Panc1 (cell line): ENCODE data around the gene RBM10. TPM values are rescaled to one million over a fixed set of nuclear protein-coding genes. Genes with fewer than 3 reads are reported as not detected.
"Not testable (repeated sequence)": the region's sequence is repeated elsewhere in the genome, so short reads cannot be mapped to it uniquely, and the experiment has no call there.

Experiments
- ATAC-seq: fragments of 200-7000 bp; cut with Tn5 transposase; 2 replicates; pipeline ENCODE4 v1.9.1; 2020; ENCODE audit warnings: mild to moderate bottlenecking, moderate library complexity
- BruUV-seq: library from RNA; stranded (reverse); fragments of 400-500 nt; replicated peaks from 2 replicates; lab custom pipeline; 2021; lab: Mats Ljungman, UMichigan
- CTCF ChIA-PET: fragments of 300-600 bp; sonication (Branson Sonifier 250); formaldehyde crosslinking; loops from one replicate; lab custom pipeline; 2022; ENCODE audit warnings: antibody characterized with exemption; lab: Charles Lee
- POLR2A ChIA-PET: fragments of 300-600 bp; sonication (Branson Sonifier 250); formaldehyde crosslinking; loops from one replicate; lab custom pipeline; 2022; ENCODE audit warnings: antibody characterized with exemption; lab: Charles Lee
- DNase-seq: peaks from one replicate; pipeline ENCODE4 v3.0.0-alpha.2; 2010; ENCODE audit warnings: low read depth, low spot score
- H3K27ac ChIP-seq: 2 replicates; pipeline ENCODE4 v1.5.1; 2011; ENCODE audit warnings: mild to moderate bottlenecking, low read length, inconsistent platforms
- H3K27me3 ChIP-seq: fragments of 200-500 bp; sonication (Bioruptor generic); 2 replicates; pipeline ENCODE4 v1.6.0; 2014; ENCODE audit warnings: low read length, inconsistent platforms; ENCODE audit not compliant: control insufficient read depth, insufficient read depth
- H3K36me3 ChIP-seq: fragments of 200-500 bp; sonication (Bioruptor generic); 2 replicates; pipeline ENCODE4 v1.5.1; 2014; ENCODE audit warnings: inconsistent platforms, mild to moderate bottlenecking, low read length, moderate library complexity; ENCODE audit not compliant: control insufficient read depth, insufficient read depth
- H3K4me1 ChIP-seq: 2 replicates; pipeline ENCODE4 v1.5.1; 2011; ENCODE audit warnings: inconsistent platforms, mild to moderate bottlenecking, low read length, moderate library complexity; ENCODE audit not compliant: control insufficient read depth, insufficient read depth
- H3K4me3 ChIP-seq, 2 experiments: 2 replicates each; pipeline ENCODE4 v1.5.1; 2011 to 2012; ENCODE audit warnings: low read depth in 2 of 2, low read length in 2 of 2, mild to moderate bottlenecking in 2 of 2, inconsistent platforms in 1 of 2, moderate library complexity in 1 of 2
- H3K9me3 ChIP-seq: fragments of 200-500 bp; sonication (Bioruptor generic); 2 replicates; pipeline ENCODE4 v1.5.1; 2014; ENCODE audit warnings: low read depth, mild to moderate bottlenecking, inconsistent platforms, low read length, moderate library complexity; ENCODE audit not compliant: control insufficient read depth, insufficient read depth
- POLR2AphosphoS5 ChIP-seq: IDR thresholded peaks from 2 replicates; pipeline ENCODE4 v1.6.1; 2012; ENCODE audit warnings: mild to moderate bottlenecking, low read depth, low read length, moderate library complexity
- SIN3A ChIP-seq: IDR thresholded peaks from 2 replicates; pipeline ENCODE4 v1.6.1; 2012; ENCODE audit warnings: low read depth, mild to moderate bottlenecking, low read length, moderate library complexity, borderline replicate concordance; ENCODE audit not compliant: insufficient read depth
- TCF7L2 ChIP-seq: IDR thresholded peaks from 2 replicates; pipeline ENCODE4 v1.6.1; 2011; ENCODE audit warnings: mild to moderate bottlenecking, low read depth, low read length, inconsistent platforms
- in situ Hi-C: cut with HindIII; loops from 2 replicates; pipeline ENCODE4 v1.10.0; 2016; ENCODE audit warnings: low sequenced_read_pairs, low pct_unique_long_range_greater_than_20kb
- intact Hi-C: fragments of 100-400 bp; cut with micrococcal nuclease; formaldehyde crosslinking; loops from one replicate; pipeline ENCODE4 v1.10.0; 2022; ENCODE audit not compliant: unreplicated experiment
- total RNA-seq: library from RNA; stranded (reverse); gene quantifications from one replicate; pipeline ENCODE4 v1.2.1, GENCODE V29; 2021; ENCODE audit not compliant: unreplicated experiment
- TF ChIP-seq, protein P1 (sequence below): fragments of 450-650 bp; IDR thresholded peaks from 2 replicates; pipeline ENCODE4 v1.5.1; 2017; ENCODE audit warnings: mild to moderate bottlenecking
- TF ChIP-seq, protein P2 (sequence below), 2 experiments: IDR thresholded peaks; 2 replicates each; pipeline ENCODE4 v1.6.1; 2011 to 2012; ENCODE audit warnings: low read depth in 2 of 2, control low read depth in 1 of 2, low read length in 1 of 2, mild to moderate bottlenecking in 1 of 2, moderate library complexity in 1 of 2; ENCODE audit not compliant: insufficient read depth in 1 of 2

The RBM10 gene
- total RNA-seq, 1 experiment from 2014 or later, result 47.1 TPM

DNA sequence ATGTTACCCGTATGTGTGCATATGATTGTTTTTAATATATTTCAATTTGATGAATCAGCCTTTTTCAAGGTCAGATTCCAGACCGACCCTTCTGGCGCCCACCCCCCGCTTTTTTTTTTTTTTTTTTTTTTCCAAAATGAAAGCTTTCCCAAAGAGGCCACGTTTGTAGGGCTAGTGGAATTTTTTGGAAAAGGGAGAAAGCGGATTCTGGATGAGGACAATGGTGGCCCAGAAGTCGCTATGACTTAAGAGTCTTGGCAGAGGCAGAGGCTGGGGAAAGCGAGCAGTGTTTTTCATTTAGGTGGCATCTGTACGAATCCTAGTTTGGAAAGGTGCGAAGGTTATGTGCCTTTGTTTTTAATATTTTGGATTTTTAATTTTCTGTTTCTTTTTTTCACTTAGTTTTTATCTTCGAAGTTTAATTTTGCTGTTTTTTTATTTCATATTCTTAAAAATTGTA lies 15.1 kb upstream of the RBM10 start:
- in situ Hi-C loops, result no loop called here
- BruUV-seq, result no TSS peak

DNA sequence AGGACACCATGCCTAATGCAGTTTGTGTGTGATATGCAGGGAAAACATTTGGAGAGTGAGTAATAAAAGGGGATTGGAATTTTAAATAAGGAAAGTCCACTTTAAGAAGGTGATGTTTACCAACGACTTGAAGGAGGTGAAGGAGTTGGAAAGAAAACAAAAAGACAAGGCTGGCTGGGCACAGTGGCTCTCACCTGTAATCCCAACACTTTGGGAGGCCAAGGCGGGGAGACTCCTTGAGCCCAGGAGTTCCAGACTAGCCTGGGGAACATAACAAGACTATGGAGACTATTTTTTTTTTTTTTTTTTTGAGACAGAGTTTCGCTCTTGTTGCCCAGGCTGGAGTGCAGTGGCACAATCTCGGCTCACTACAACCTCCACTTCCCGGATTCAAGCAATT lies 11.5 kb upstream of the RBM10 start:
- ATAC-seq, result no peak
- no peak for DNase-seq
- ChIA-PET CTCF (interaction anchor here (0.6 kb wide), 1 partner anchor 28 kb away, joined by 5 read pairs; no protein-coding TSS in a partner anchor), POLR2A (no interaction called here)
- in situ Hi-C loops (no loop called here), intact Hi-C loops (no loop called here)
- no peaks in the 10 kb centered on the region for H3K27me3 ChIP-seq
- H3K27ac ChIP-seq, result no peak overlapping the region
- H3K36me3 ChIP-seq, result no peaks in the 10 kb centered on the region
- BruUV-seq, result no TSS peak
- H3K9me3 ChIP-seq, result no peaks in the 10 kb centered on the region
- no peaks in the 10 kb centered on the region for H3K4me1 ChIP-seq
- H3K4me3 ChIP-seq, result no peak overlapping the region
- TF ChIP-seq, protein P1, sequence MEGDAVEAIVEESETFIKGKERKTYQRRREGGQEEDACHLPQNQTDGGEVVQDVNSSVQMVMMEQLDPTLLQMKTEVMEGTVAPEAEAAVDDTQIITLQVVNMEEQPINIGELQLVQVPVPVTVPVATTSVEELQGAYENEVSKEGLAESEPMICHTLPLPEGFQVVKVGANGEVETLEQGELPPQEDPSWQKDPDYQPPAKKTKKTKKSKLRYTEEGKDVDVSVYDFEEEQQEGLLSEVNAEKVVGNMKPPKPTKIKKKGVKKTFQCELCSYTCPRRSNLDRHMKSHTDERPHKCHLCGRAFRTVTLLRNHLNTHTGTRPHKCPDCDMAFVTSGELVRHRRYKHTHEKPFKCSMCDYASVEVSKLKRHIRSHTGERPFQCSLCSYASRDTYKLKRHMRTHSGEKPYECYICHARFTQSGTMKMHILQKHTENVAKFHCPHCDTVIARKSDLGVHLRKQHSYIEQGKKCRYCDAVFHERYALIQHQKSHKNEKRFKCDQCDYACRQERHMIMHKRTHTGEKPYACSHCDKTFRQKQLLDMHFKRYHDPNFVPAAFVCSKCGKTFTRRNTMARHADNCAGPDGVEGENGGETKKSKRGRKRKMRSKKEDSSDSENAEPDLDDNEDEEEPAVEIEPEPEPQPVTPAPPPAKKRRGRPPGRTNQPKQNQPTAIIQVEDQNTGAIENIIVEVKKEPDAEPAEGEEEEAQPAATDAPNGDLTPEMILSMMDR, result no peak
- TF ChIP-seq POLR2AphosphoS5, result no peak
- no peak for TF ChIP-seq SIN3A
- TF ChIP-seq, protein P2, sequence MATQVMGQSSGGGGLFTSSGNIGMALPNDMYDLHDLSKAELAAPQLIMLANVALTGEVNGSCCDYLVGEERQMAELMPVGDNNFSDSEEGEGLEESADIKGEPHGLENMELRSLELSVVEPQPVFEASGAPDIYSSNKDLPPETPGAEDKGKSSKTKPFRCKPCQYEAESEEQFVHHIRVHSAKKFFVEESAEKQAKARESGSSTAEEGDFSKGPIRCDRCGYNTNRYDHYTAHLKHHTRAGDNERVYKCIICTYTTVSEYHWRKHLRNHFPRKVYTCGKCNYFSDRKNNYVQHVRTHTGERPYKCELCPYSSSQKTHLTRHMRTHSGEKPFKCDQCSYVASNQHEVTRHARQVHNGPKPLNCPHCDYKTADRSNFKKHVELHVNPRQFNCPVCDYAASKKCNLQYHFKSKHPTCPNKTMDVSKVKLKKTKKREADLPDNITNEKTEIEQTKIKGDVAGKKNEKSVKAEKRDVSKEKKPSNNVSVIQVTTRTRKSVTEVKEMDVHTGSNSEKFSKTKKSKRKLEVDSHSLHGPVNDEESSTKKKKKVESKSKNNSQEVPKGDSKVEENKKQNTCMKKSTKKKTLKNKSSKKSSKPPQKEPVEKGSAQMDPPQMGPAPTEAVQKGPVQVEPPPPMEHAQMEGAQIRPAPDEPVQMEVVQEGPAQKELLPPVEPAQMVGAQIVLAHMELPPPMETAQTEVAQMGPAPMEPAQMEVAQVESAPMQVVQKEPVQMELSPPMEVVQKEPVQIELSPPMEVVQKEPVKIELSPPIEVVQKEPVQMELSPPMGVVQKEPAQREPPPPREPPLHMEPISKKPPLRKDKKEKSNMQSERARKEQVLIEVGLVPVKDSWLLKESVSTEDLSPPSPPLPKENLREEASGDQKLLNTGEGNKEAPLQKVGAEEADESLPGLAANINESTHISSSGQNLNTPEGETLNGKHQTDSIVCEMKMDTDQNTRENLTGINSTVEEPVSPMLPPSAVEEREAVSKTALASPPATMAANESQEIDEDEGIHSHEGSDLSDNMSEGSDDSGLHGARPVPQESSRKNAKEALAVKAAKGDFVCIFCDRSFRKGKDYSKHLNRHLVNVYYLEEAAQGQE (IDR thresholded peaks at IDR 0.05; ENCODE audit: insufficient read depth in 1 of 2, low read depth in 2 of 2, low read length in 1 of 2), result no peak
- TF ChIP-seq TCF7L2, result no peak

More for the DNA sequence above, 15.1 kb upstream of the RBM10 start:
- no peaks in the 10 kb centered on the region for H3K36me3 ChIP-seq
- no peaks in the 10 kb centered on the region for H3K4me1 ChIP-seq
- peak overlapping the region; percentile 80 for H3K27ac ChIP-seq
- H3K27me3 ChIP-seq, result no peaks in the 10 kb centered on the region
- ChIA-PET CTCF (no interaction called here), POLR2A (interaction anchor here (0.6 to 0.7 kb wide), 2 partner anchors 143 to 494 kb away, joined by 3 read pairs; no protein-coding TSS in a partner anchor)
- no peaks in the 10 kb centered on the region for H3K9me3 ChIP-seq
- intact Hi-C loops, result no loop called here
- DNase-seq (no peak), ATAC-seq (no peak)
- peak overlapping the region; percentile 69 to 83 for H3K4me3 ChIP-seq
- TF ChIP-seq POLR2AphosphoS5 (no peak), TCF7L2 (no peak), SIN3A (no peak)
- TF ChIP-seq, protein P1, result no peak
- TF ChIP-seq, protein P2 (IDR thresholded peaks at IDR 0.05; ENCODE audit: insufficient read depth in 1 of 2, low read depth in 2 of 2, low read length in 1 of 2), result no peak

DNA sequence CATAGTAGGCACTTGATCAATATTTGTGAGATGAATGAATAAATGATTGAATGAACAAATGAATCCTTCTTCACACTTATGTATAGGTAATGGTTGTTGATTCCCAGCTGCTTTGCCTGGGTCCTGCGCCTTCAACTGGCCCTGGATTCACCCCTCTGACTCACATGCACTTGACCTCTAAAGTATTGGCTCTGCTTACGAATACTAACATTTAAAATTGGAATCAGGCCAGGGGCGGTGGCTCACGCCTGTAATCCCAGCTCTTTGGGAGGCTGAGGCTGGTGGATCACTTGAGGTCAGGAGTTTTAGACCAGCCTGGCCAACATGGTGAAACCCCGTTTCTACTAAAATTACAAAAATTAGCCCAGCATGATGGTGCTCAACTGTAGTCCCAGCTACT lies 9.4 kb upstream of the RBM10 start:
- ATAC-seq, CTCF ChIA-PET, POLR2A ChIA-PET, H3K4me3 ChIP-seq, in situ Hi-C loops, H3K9me3 ChIP-seq, H3K36me3 ChIP-seq, BruUV-seq, H3K27me3 ChIP-seq, DNase-seq, intact Hi-C loops, H3K4me1 ChIP-seq, H3K27ac ChIP-seq: not testable (repeated sequence)
